AG09309 (cell line): ENCODE measurements around the gene AASS.
"Not testable (repeated sequence)": the region's sequence is repeated elsewhere in the genome, so short reads cannot be mapped to it uniquely, and the experiment has no call there.

Experiments
- DNase-seq: peaks from one replicate; pipeline ENCODE4 v3.0.0-alpha.2; 2010; ENCODE audit warnings: low read depth
- H3K4me3 ChIP-seq: 2 replicates; pipeline ENCODE4 v1.5.1; 2011; ENCODE audit warnings: mild to moderate bottlenecking, low read depth, low read length, moderate library complexity; ENCODE audit not compliant: control insufficient read depth
- CTCF ChIP-seq: IDR thresholded peaks from 2 replicates; pipeline ENCODE4 v1.5.1; 2011; ENCODE audit warnings: mild to moderate bottlenecking, low read depth, low read length, inconsistent platforms; ENCODE audit not compliant: insufficient read depth, control insufficient read depth; ENCODE audit errors: missing control alignments

Gene AASS

GRCh38 chr7:122143751-122144711 lies at the start of gene AASS:
Gene AASS, minus strand, starts transcription at chr7:122144249. Its CDS starts 10,523 bp downstream, at chr7:122133726.
- DNase-seq, result peak; percentile 64
- TF ChIP-seq CTCF, result no peak
- H3K4me3 ChIP-seq, result peak within 1 kb of the TSS; percentile 80

GRCh38 chr7:122188785-122189184 lies 44.7 kb upstream of the AASS start:
- no peak for DNase-seq
- no peak for TF ChIP-seq CTCF
- H3K4me3 ChIP-seq, result no peak overlapping the region

GRCh38 chr7:122183106-122183505 lies 39.1 kb upstream of the AASS start:
- no peak overlapping the region for H3K4me3 ChIP-seq
- DNase-seq, result no peak
- no peak for TF ChIP-seq CTCF

- H3K4me3 ChIP-seq, result no peak overlapping the region
- no peak for TF ChIP-seq CTCF
- DNase-seq, result no peak
Observed at GRCh38 chr7:122182081-122182480, 38.0 kb upstream of the AASS start.

- not testable (repeated sequence) for H3K4me3 ChIP-seq, DNase-seq
Observed at GRCh38 chr7:122172144-122172543, 28.1 kb upstream of the AASS start.

- no peak for TF ChIP-seq CTCF
- peak; percentile 52 for DNase-seq
- no peak overlapping the region for H3K4me3 ChIP-seq
Observed at GRCh38 chr7:122166740-122167139, 22.7 kb upstream of the AASS start.

GRCh38 chr7:122166275-122166674 lies 22.2 kb upstream of the AASS start:
- H3K4me3 ChIP-seq, result no peak overlapping the region
- DNase-seq, result no peak
- TF ChIP-seq CTCF, result no peak
